Measurements from ENCODE around the gene RSAD2.

DNA sequence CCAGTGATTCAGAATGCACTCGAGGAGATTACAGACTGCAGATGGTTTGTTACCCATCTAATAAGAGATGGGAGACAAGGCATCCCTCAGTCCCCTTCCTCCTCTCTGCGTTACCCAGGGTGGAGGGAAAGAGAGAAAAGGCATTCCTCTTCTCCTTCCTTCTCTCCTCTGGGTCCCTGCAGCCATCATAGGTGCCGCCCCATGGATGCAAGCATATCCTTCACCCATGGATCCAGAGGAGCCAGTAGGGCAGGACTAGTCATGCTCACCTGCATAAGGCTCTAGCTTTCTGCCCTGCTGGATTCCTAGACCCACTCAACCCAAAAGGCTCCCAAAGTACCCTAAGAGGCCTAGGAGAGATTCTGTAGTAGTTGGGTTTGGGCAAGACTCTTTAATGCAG is 32.3 kb upstream of the RSAD2 start:
- TF ChIP-seq, protein P1, sequence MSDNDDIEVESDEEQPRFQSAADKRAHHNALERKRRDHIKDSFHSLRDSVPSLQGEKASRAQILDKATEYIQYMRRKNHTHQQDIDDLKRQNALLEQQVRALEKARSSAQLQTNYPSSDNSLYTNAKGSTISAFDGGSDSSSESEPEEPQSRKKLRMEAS (IDR thresholded peaks at IDR 0.05; ENCODE audit: low read depth, low read length), result no peak
- TF ChIP-seq CTCF (IDR thresholded peaks at IDR 0.05; ENCODE audit: low read depth, low read length) (no peak), POLR2A (IDR thresholded peaks at IDR 0.05; ENCODE audit: extremely low read depth, insufficient read length) (no peak)

Data from NB4 (cell line).